UCSD-AML1 (cell line): ENCODE data around the gene CST2.
"Not testable (repeated sequence)": the region's sequence is repeated elsewhere in the genome, so short reads cannot be mapped to it uniquely, and the experiment has no call there.

Experiments
- DNase-seq: peaks from one replicate; lab custom pipeline; 2025; ENCODE audit not compliant: unreplicated experiment; lab: John Stamatoyannopoulos, UW

The CST2 gene

GRCh38 chr20:23826541-23827021, at the start of gene CST2:
Gene CST2, minus strand, starts transcription at chr20:23826729. Its CDS starts 69 bp downstream, at chr20:23826660.
- no peak for DNase-seq

- no peak for DNase-seq
These were observed 49.2 kb upstream of the CST2 start for GRCh38 chr20:23875606-23876237.

- DNase-seq, result no peak
These were observed 48.2 kb upstream of the CST2 start for GRCh38 chr20:23874747-23875146.

GRCh38 chr20:23873370-23874015, 47.0 kb upstream of the CST2 start:
- no peak for DNase-seq

- no peak for DNase-seq
These were observed 45.5 kb upstream of the CST2 start for GRCh38 chr20:23872065-23872464.

- DNase-seq, result no peak
These were observed 43.9 kb upstream of the CST2 start for GRCh38 chr20:23870461-23870860.

GRCh38 chr20:23869520-23869919, 43.0 kb upstream of the CST2 start:
- DNase-seq, result no peak

- DNase-seq, result no peak
These were observed 41.8 kb upstream of the CST2 start for GRCh38 chr20:23868321-23868720.

- no peak for DNase-seq
These were observed 40.7 kb upstream of the CST2 start for GRCh38 chr20:23867152-23867776.

GRCh38 chr20:23860771-23861170, 34.2 kb upstream of the CST2 start:
- not testable (repeated sequence) for DNase-seq

GRCh38 chr20:23857962-23858595, 31.6 kb upstream of the CST2 start:
- DNase-seq, result no peak

GRCh38 chr20:23856736-23857135, 30.2 kb upstream of the CST2 start:
- no peak for DNase-seq

- no peak for DNase-seq
These were observed 29.7 kb upstream of the CST2 start for GRCh38 chr20:23856226-23856625.

- DNase-seq, result no peak
These were observed 15.2 kb upstream of the CST2 start for GRCh38 chr20:23841693-23842092.

GRCh38 chr20:23835716-23836115, 9.2 kb upstream of the CST2 start:
- no peak for DNase-seq

GRCh38 chr20:23832775-23833513, 6.4 kb upstream of the CST2 start:
- no peak for DNase-seq

- not testable (repeated sequence) for DNase-seq
These were observed 5.4 kb upstream of the CST2 start for GRCh38 chr20:23831961-23832360.

- no peak for DNase-seq
These were observed 2.8 kb downstream of the CST2 start for GRCh38 chr20:23823621-23824324.

GRCh38 chr20:23823111-23823510, 3.4 kb downstream of the CST2 start:
- no peak for DNase-seq

GRCh38 chr20:23820493-23820892, 6.0 kb downstream of the CST2 start:
- no peak for DNase-seq
